Neutrophil (primary cell): ENCODE measurements around the gene PREX1.
"Not testable (repeated sequence)": the region's sequence is repeated elsewhere in the genome, so short reads cannot be mapped to it uniquely, and the experiment has no call there.

Experiments
- H3K27ac ChIP-seq: fragments of 200-600 bp; sonication (generic); 2 replicates; pipeline ENCODE4 v1.5.1; 2016; ENCODE audit warnings: mild to moderate bottlenecking, moderate library complexity
- H3K27me3 ChIP-seq: fragments of 200-600 bp; sonication (generic); 2 replicates; pipeline ENCODE4 v1.6.0; 2016; ENCODE audit warnings: mild to moderate bottlenecking
- H3K36me3 ChIP-seq: fragments of 200-600 bp; sonication (generic); 2 replicates; pipeline ENCODE4 v1.5.1; 2017
- H3K4me1 ChIP-seq, 2 experiments: fragments of 200-600 bp in 1 of 2; sonication (generic) in 1 of 2; 1 replicate in 1 of 2; 2 replicates in 1 of 2; pipeline versions ENCODE4 v1.5.1 to v1.6.1; 2013 to 2016; ENCODE audit warnings: low read depth in 1 of 2, low read length in 1 of 2, mild to moderate bottlenecking in 1 of 2, moderate library complexity in 1 of 2; ENCODE audit not compliant: control insufficient read depth in 1 of 2, insufficient read depth in 1 of 2
- H3K4me3 ChIP-seq, 2 experiments: fragments of 200-600 bp in 1 of 2; sonication (generic) in 1 of 2; 1 replicate in 1 of 2; 2 replicates in 1 of 2; pipeline ENCODE4 v1.5.1; 2013 to 2016; ENCODE audit warnings: low read depth in 1 of 2, low read length in 1 of 2, mild to moderate bottlenecking in 1 of 2, moderate library complexity in 1 of 2
- H3K9me3 ChIP-seq: fragments of 200-600 bp; sonication (generic); 2 replicates; pipeline ENCODE4 v1.5.1; 2016
- TF ChIP-seq, protein P1 (sequence below): fragments of 200-600 bp; sonication (generic); IDR thresholded peaks from 2 replicates; pipeline ENCODE4 v1.5.1; 2016; ENCODE audit warnings: antibody characterized with exemption

Gene PREX1

DNA sequence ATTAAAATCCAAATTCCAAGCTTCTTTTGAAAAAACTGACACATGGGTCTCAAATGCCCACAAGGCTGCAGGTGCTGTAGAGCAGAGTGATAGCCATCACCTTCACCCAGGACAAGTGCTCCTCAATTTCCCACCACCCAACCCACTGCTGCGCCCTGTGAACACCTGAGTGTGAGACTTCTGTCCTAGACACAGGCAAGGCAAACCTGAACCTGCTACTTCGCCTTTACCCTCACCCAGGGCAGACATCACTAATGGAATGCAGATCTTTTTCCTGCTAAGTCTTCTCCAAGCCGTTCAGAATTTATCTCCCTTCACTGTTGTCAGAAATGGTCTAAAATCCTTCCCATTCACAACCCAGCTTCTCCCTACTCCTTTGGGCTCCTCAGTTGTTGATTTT lies 65.9 kb downstream of the PREX1 start:
- peak overlapping the region; percentile 99 for H3K27ac ChIP-seq
- H3K4me3 ChIP-seq: peak overlapping the region; percentile 57 to 61
- H3K27me3 ChIP-seq: no peaks in the 10 kb centered on the region
- H3K4me1 ChIP-seq: peaks cover 99 to 100% of the 10 kb centered on the region in 2 experiments
- peaks cover 13% of the 10 kb centered on the region for H3K36me3 ChIP-seq
- TF ChIP-seq, protein P1, sequence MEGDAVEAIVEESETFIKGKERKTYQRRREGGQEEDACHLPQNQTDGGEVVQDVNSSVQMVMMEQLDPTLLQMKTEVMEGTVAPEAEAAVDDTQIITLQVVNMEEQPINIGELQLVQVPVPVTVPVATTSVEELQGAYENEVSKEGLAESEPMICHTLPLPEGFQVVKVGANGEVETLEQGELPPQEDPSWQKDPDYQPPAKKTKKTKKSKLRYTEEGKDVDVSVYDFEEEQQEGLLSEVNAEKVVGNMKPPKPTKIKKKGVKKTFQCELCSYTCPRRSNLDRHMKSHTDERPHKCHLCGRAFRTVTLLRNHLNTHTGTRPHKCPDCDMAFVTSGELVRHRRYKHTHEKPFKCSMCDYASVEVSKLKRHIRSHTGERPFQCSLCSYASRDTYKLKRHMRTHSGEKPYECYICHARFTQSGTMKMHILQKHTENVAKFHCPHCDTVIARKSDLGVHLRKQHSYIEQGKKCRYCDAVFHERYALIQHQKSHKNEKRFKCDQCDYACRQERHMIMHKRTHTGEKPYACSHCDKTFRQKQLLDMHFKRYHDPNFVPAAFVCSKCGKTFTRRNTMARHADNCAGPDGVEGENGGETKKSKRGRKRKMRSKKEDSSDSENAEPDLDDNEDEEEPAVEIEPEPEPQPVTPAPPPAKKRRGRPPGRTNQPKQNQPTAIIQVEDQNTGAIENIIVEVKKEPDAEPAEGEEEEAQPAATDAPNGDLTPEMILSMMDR: no peak
- H3K9me3 ChIP-seq: no peaks in the 10 kb centered on the region

DNA sequence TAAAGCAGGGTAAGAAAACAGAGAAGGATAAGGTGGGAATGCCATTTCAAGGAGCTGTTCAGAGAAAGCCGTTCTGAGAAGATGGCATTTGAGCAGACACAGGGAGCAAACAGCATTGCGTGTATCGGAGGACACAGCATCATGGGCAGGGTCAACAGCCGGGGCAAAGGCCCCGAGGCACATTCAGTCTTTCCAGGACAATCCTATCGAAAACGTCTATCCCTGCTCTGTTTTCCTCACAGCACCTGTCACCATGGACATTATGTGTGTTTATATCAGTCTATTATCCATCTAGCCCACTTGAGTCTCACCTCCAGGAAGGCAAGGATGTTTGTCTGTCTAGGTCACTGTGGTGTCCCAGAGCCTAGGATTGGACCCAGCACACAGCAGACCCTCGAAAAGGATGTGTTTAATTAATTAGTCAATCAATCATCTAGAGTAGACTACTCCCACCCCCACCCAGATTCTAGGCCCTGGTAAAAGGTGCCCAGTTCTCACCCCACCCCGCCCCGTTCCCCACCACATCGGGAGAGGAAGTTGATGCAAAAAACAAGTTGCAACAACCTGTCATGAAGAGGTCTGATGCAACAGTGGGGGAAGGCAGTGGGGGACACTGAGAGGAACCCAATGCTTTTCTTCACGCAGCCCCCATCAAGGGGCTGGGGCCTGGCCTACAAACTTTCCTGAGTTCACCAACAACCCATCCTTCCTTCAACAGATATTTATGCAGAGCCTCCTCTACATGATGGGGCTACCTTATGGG lies 66.6 kb downstream of the PREX1 start:
- peak overlapping the region; percentile 99 for H3K27ac ChIP-seq
- H3K4me1 ChIP-seq: peaks cover 99 to 100% of the 10 kb centered on the region in 2 experiments
- H3K4me3 ChIP-seq: peak overlapping the region; percentile 57 to 61

DNA sequence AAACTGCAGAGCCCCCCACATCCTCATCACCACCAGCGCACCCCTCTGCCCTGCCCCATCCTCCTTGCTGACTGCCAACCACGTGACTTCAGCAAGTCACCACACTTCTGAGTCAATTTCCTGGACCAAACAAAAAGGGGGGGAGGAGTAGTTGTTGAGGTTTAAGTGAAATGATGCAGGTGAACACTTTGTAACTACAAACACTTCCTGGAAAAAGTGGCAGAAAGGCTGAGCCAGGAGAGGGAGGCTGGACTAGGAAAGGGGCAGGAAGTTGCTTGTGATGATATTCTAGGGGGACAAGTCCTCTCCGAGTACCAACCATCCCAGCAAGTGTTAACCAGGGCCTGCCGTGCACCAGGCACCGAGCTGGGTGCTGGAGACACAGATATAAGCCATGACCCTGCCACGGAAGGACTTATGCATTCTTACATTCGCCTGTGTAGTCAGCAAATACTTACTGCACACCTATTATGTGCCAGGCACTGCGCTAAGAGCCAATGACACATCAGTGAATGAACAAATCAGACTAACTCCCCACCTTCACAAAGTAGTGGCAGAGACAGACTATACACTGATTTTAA lies 67.3 kb downstream of the PREX1 start:
- H3K4me3 ChIP-seq: peak overlapping the region; percentile 57 to 61
- H3K4me1 ChIP-seq: peaks cover 99 to 100% of the 10 kb centered on the region in 2 experiments
- H3K36me3 ChIP-seq: peaks cover 13% of the 10 kb centered on the region
- TF ChIP-seq, protein P1: peak; percentile 47
- no peaks in the 10 kb centered on the region for H3K9me3 ChIP-seq
- peak overlapping the region; percentile 99 for H3K27ac ChIP-seq
- H3K27me3 ChIP-seq: no peaks in the 10 kb centered on the region

More for the DNA sequence above, 66.6 kb downstream of the PREX1 start:
- H3K36me3 ChIP-seq: peaks cover 13% of the 10 kb centered on the region
- no peaks in the 10 kb centered on the region for H3K27me3 ChIP-seq
- TF ChIP-seq, protein P1: no peak
- H3K9me3 ChIP-seq: no peaks in the 10 kb centered on the region

DNA sequence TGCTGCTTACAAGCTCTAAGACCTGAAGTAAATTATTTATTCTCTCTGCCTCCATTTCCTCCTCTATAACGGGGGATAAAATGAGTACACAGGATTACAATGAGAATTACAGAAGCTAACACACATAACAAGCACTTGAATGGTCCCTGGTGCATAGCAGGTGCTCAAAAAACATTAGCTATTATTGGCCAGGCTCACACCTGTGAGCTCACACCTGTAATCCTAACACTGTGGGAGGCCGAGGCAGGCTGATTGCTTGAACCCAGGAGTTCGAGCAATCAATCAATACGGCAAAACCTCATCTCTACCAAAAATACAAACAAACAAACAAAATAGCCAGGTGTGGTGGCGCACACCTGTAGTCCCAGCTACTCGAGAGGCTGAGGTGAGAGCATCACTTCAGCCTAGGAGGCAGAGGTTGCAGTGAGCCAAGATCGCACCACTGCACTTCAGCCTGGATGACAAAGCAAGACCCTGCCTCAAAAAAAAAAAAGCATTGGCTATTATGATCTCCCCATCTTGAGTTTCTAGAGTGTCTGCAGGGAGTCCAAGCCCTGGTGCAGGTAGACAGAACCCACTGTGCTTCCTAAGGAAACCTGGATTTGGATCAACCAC lies 68.1 kb downstream of the PREX1 start:
- H3K4me1 ChIP-seq: peaks cover 99 to 100% of the 10 kb centered on the region in 2 experiments

DNA sequence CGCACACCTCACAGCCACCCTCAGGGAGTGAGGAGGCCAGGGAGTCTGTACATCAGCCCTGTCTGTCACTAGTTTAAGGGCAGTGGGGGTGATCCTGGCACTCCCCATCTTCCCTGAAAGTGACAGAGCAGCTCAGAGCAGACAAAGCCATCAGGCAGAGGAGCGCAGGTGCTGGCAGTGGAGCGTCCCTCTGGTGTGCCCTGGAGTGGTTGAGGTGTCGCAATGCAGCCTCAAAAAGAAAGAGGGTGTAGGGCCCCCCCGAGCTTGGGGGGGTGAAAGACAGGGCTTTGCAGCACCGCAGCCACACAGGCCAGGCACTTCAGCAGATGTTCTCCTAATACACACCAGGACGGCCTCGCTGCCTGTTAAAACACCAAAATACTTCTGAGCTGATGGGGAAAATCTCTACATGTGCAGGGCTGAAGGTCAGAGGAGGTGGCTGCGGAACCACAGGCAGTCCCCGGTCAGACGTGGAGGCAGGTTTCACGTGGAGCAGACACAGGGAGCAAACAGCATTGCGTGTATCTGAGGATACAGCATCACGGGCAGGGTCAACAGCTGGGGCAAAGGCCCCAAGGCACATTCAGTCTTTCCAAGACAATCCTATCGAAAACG lies 69.5 kb downstream of the PREX1 start:
- no peaks in the 10 kb centered on the region for H3K27me3 ChIP-seq
- TF ChIP-seq, protein P1: no peak
- peaks cover 17% of the 10 kb centered on the region for H3K36me3 ChIP-seq
- peak overlapping the region; percentile 57 to 61 for H3K4me3 ChIP-seq
- peaks cover 99 to 100% of the 10 kb centered on the region in 2 experiments for H3K4me1 ChIP-seq
- H3K27ac ChIP-seq: peak overlapping the region; percentile 99
- H3K9me3 ChIP-seq: no peaks in the 10 kb centered on the region

More for the DNA sequence above, 68.1 kb downstream of the PREX1 start:
- Histone ChIP-seq H3K9me3 (no peaks in the 10 kb centered on the region), H3K36me3 (peaks cover 17% of the 10 kb centered on the region), H3K27me3 (no peaks in the 10 kb centered on the region), H3K27ac (peak overlapping the region; percentile 99), H3K4me3 (peak overlapping the region; percentile 57 to 61)
- TF ChIP-seq, protein P1: no peak

DNA sequence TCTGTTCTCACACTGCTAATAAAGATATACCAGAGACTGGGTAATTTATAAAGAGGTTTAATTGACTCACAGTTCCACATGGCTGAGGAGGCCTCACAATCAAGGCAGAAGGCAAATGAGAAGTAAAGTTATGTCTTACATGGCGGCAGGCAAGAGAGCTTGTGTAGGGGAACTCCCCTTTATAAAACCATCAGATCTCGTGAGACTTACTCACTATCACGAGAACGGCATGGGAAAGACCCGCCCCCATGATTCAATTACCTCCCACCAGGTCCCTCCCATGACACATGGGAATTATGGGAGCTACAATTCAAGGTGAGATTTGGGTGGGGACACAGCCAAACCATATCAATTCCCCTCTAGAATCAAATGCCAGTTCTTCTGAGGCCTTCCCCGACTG lies 71.0 kb downstream of the PREX1 start:
- H3K27me3 ChIP-seq, H3K9me3 ChIP-seq: not testable (repeated sequence)
- Histone ChIP-seq H3K27ac (peak overlapping the region; percentile 99), H3K4me3 (peak overlapping the region in 1 of 2 experiments; percentile 61), H3K4me1 (peaks cover 99 to 100% of the 10 kb centered on the region in 2 experiments), H3K36me3 (peaks cover 21% of the 10 kb centered on the region)
